K562 (cell line): ENCODE results near the gene LYPD6B. TPM values are rescaled to one million over a fixed set of nuclear protein-coding genes. Genes with fewer than 3 reads are reported as not detected.

Experiments
- ATAC-seq: fragments of 200-7000 bp; cut with Tn5 transposase; 3 replicates; pipeline ENCODE4 v1.9.1; 2020; ENCODE audit warnings: moderate library complexity
- BruUV-seq: library from RNA; stranded (reverse); fragments of 400-500 nt; replicated peaks from 2 replicates; lab custom pipeline; 2021; lab: Mats Ljungman, UMichigan
- CTCF ChIA-PET: fragments of 300-600 bp; formaldehyde crosslinking; extraction: SDS; loops from one replicate; lab custom pipeline; 2021; ENCODE audit warnings: low intra/inter-chr PET ratio; lab: Yijun Ruan, JAX
- POLR2A ChIA-PET: fragments of 300-600, 350-650 bp; sonication (Branson Sonifier 250); formaldehyde crosslinking; extraction: SDS; loops from one replicate; lab custom pipeline; 2021; ENCODE audit warnings: antibody characterized with exemption, inconsistent platforms; lab: Yijun Ruan, JAX
- DNase-seq, 4 experiments: peaks; one replicate each; pipeline versions ENCODE4 v3.0.0 to v3.0.0-alpha.2; 2011 to 2018; ENCODE audit warnings: low spot score in 3 of 4, mixed read lengths in 3 of 4; ENCODE audit errors: extremely low read depth in 1 of 4
- FAIRE-seq: peaks from 2 replicates; lab custom pipeline; 2011; peaks lifted over from hg19 to GRCh38; lab: Jason Lieb, UNC
- H2AFZ ChIP-seq: 2 replicates; pipeline ENCODE4 v1.6.0; 2011; ENCODE audit warnings: low read depth, low read length, control low read depth, inconsistent platforms
- H3K27ac ChIP-seq: fragments of 200-600 bp; 3 replicates; pipeline ENCODE4 v1.8.0; 2011; ENCODE audit warnings: low read depth, mild to moderate bottlenecking, control low read depth, inconsistent platforms, low read length, moderate library complexity, mixed read lengths; ENCODE audit errors: extremely low read depth
- H3K27me3 ChIP-seq, 2 experiments: fragments of 300-600 bp in 1 of 2; 2 replicates in 1 of 2; 3 replicates in 1 of 2; pipeline versions ENCODE4 v1.6.0 to v1.8.0; 2011; ENCODE audit warnings: inconsistent platforms in 2 of 2, low read length in 2 of 2, mild to moderate bottlenecking in 1 of 2, mixed read lengths in 1 of 2, moderate library complexity in 1 of 2; ENCODE audit not compliant: control insufficient read depth in 2 of 2, insufficient read depth in 2 of 2
- H3K36me3 ChIP-seq: fragments of 300-600 bp; 3 replicates; pipeline ENCODE4 v1.8.0; 2011; ENCODE audit warnings: mild to moderate bottlenecking, low read length, inconsistent platforms; ENCODE audit not compliant: control insufficient read depth, insufficient read depth
- H3K4me1 ChIP-seq, 2 experiments: fragments of 200-600 bp in 1 of 2; replicated peaks in 1 of 2; 2 replicates in 1 of 2; 3 replicates in 1 of 2; pipeline versions ENCODE4 v1.5.1 to v1.8.0; 2011; ENCODE audit warnings: inconsistent platforms in 2 of 2, low read length in 2 of 2, mild to moderate bottlenecking in 1 of 2, mixed read lengths in 1 of 2, moderate library complexity in 1 of 2; ENCODE audit not compliant: control insufficient read depth in 2 of 2, insufficient read depth in 2 of 2
- H3K4me2 ChIP-seq: 2 replicates; pipeline ENCODE4 v1.6.1; 2011; ENCODE audit warnings: low read length, control low read depth, inconsistent platforms, mixed read lengths; ENCODE audit not compliant: insufficient read depth
- H3K4me3 ChIP-seq: fragments of 200-600 bp; sonication (generic), shearing (Covaris generic); 2 replicates; pipeline ENCODE4 v1.5.1; 2016; ENCODE audit warnings: control low read depth, inconsistent platforms
- H3K79me2 ChIP-seq: fragments of 200-600 bp; 3 replicates; pipeline ENCODE4 v1.8.0; 2011; ENCODE audit warnings: low read length, inconsistent platforms; ENCODE audit not compliant: control insufficient read depth, insufficient read depth
- H3K9ac ChIP-seq, 2 experiments: 2 replicates each; pipeline versions ENCODE4 v1.6.0 to v1.6.1; 2011; ENCODE audit warnings: low read depth in 2 of 2, low read length in 2 of 2, control low read depth in 1 of 2, inconsistent platforms in 1 of 2, mild to moderate bottlenecking in 1 of 2, mixed read lengths in 1 of 2; ENCODE audit not compliant: insufficient read depth in 1 of 2
- H3K9me1 ChIP-seq: one replicate; pipeline ENCODE4 v1.6.0; 2011; ENCODE audit warnings: inconsistent platforms, mild to moderate bottlenecking, low read length, moderate library complexity; ENCODE audit not compliant: control insufficient read depth, insufficient read depth
- H3K9me3 ChIP-seq: replicated peaks from 2 replicates; pipeline ENCODE4 v1.5.1; 2011; ENCODE audit warnings: low read depth, low read length, inconsistent platforms; ENCODE audit not compliant: control insufficient read depth, insufficient read depth
- H4K20me1 ChIP-seq: replicated peaks from 2 replicates; pipeline ENCODE4 v1.6.1; 2011; ENCODE audit warnings: low read length, inconsistent platforms, mixed read lengths; ENCODE audit not compliant: control insufficient read depth, insufficient read depth
- BMI1 ChIP-seq: fragments of 150-350 bp; IDR thresholded peaks from 2 replicates; pipeline ENCODE4 v1.6.1; 2014; ENCODE audit warnings: low read length
- BRF1 ChIP-seq: IDR thresholded peaks from 3 replicates; pipeline ENCODE4 v1.6.1; 2011; ENCODE audit warnings: borderline replicate concordance, mild to moderate bottlenecking; ENCODE audit not compliant: insufficient read length; ENCODE audit errors: extremely low read depth
- COPS2 ChIP-seq: fragments of 450-650 bp; conservative IDR thresholded peaks from 2 replicates; pipeline ENCODE4 v1.6.1; 2016; ENCODE audit warnings: mild to moderate bottlenecking, moderate library complexity
- HDAC1 ChIP-seq, 2 experiments: fragments of 450-650 bp; IDR thresholded peaks; 2 replicates each; pipeline ENCODE4 v1.6.1; 2016 to 2017; ENCODE audit warnings: inconsistent platforms in 1 of 2, mild to moderate bottlenecking in 1 of 2, moderate library complexity in 1 of 2
- NR2C1 ChIP-seq, 2 experiments: fragments of 450-650 bp; IDR thresholded peaks; 2 replicates each; pipeline ENCODE4 v1.6.1; 2017; ENCODE audit warnings: mild to moderate bottlenecking in 2 of 2, antibody characterized with exemption in 1 of 2, inconsistent platforms in 1 of 2, missing compliant biosample characterization in 1 of 2, missing genetic modification characterization in 1 of 2
- POLR3G ChIP-seq: IDR thresholded peaks from 2 replicates; pipeline ENCODE4 v1.6.1; 2011; ENCODE audit not compliant: insufficient read length, insufficient replicate concordance; ENCODE audit errors: extremely low read depth
- SIN3B ChIP-seq: fragments of 450-650 bp; IDR thresholded peaks from 2 replicates; pipeline ENCODE4 v1.6.1; 2017; ENCODE audit warnings: low read depth, mild to moderate bottlenecking, moderate library complexity
- ZFP30 ChIP-seq: fragments of 250-450 bp; sonication (Bioruptor Pico); IDR thresholded peaks from 2 replicates; pipeline ENCODE4 v1.8.0; 2022; ENCODE audit warnings: moderate library complexity, mild to moderate bottlenecking, inconsistent platforms, borderline replicate concordance
- WGBS: fragments of 100-300 bp; shearing (Covaris generic); methylation state at CpG from one replicate; pipeline ENCODE4 v1.1.6; 2016; ENCODE audit warnings: low coverage, mixed read lengths; ENCODE audit not compliant: insufficient coverage; ENCODE audit errors: missing lambda C conversion rate; 5-methylcytosine and 5-hydroxymethylcytosine counted together
- in situ Hi-C: fragments of 300-500 bp; cut with MboI; formaldehyde crosslinking; loops from 4 replicates; pipeline ENCODE4 v1.15.0; 2018; ENCODE audit warnings: inconsistent platforms, mixed read lengths
- intact Hi-C: fragments of 100-400 bp; cut with micrococcal nuclease; formaldehyde crosslinking; loops from 2 replicates; pipeline ENCODE4 v1.14.2; 2022
- polyA plus RNA-seq, 8 experiments: library from polyadenylated mRNA; depleted of rRNA in 4 of 8; stranded (reverse) in 5 of 8; unstranded in 3 of 8; fragments of >200 nt; fragmentation: Nextera tagmentation in 2 of 8; fragmentation: Illumina TruSeq in 1 of 8; extraction: Ambion mirVana in 2 of 8; extraction: Trizol in 1 of 8; gene quantifications; 2 replicates each; pipeline versions ENCODE4 v1.2.1 to v1.2.3, GENCODE V29; 2011 to 2014; ENCODE audit warnings: inconsistent platforms in 1 of 8, missing spikeins in 1 of 8
- total RNA-seq, 7 experiments: library from RNA; depleted of rRNA in 6 of 7; stranded (reverse); fragments of >200 nt in 6 of 7; fragmentation: Illumina TruSeq in 2 of 7; extraction: Trizol in 2 of 7; gene quantifications; 2 replicates each; pipeline versions ENCODE4 v1.2.1 to v1.2.3, GENCODE V29; 2011 to 2021; ENCODE audit warnings: low replicate concordance in 1 of 7
- TF ChIP-seq, protein P1 (sequence below): sonication (generic); formaldehyde crosslinking; IDR thresholded peaks from 2 replicates; pipeline ENCODE4 v1.8.1; 2023; ENCODE audit warnings: mild to moderate bottlenecking, missing genetic modification reagents
- TF ChIP-seq, protein P2 (sequence below): fragments of 450-650 bp; formaldehyde crosslinking; IDR thresholded peaks from 2 replicates; pipeline ENCODE4 v1.4.0; 2020; ENCODE audit warnings: mild to moderate bottlenecking, moderate library complexity
- TF ChIP-seq, protein P3 (sequence below): fragments of 450-650 bp; formaldehyde crosslinking; IDR thresholded peaks from 2 replicates; pipeline ENCODE4 v1.4.0; 2022; ENCODE audit warnings: missing genetic modification characterization

LYPD6B gene
- total and polyA plus RNA-seq, 9 of the 15 experiments (the other 6 are each of a cell fraction or from before 2014, with no cell fraction given), result not detected

DNA sequence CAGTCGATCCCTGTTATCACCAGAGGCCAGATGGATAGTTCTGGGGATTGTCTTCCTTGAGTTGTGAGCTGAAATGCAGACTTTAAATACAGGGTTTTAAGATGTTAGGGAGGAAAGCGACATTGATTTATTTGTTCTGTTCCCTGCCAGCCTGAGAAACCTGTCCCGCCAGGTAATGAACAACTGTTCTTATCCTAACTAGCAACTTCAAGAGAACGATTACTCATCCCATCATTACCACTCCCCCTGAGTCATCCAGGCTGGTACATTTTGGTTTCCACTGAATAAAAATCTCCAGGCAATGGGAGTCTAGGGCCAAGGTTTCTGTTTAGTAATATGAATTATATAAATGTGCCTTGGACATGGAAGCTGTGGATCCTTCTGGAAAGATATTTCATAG is 131.2 kb downstream of the LYPD6B start:
- H3K36me3 ChIP-seq, result no peaks in the 10 kb centered on the region
- intact Hi-C loops, result no loop called here
- 0% methylated on average over 4 of the region's 4 CpGs for WGBS
- H3K4me3 ChIP-seq, result no peak overlapping the region
- H3K4me1 ChIP-seq, result no peaks in the 10 kb centered on the region
- no TSS peak for BruUV-seq
- FAIRE-seq (no peak), ATAC-seq (no peak), DNase-seq (no peak)
- no peaks in the 10 kb centered on the region for H4K20me1 ChIP-seq
- H3K27ac ChIP-seq, result no peak overlapping the region
- no peaks in the 10 kb centered on the region for H3K79me2 ChIP-seq
- ChIA-PET POLR2A (no interaction called here), CTCF (no interaction called here)
- H3K9me1 ChIP-seq, result no peaks in the 10 kb centered on the region
- in situ Hi-C loops, result no loop called here
- no peak overlapping the region for H2AFZ ChIP-seq
- no peak overlapping the region for H3K9ac ChIP-seq
- H3K9me3 ChIP-seq, result no peaks in the 10 kb centered on the region
- no peaks in the 10 kb centered on the region for H3K27me3 ChIP-seq
- H3K4me2 ChIP-seq, result no peak overlapping the region
- TF ChIP-seq, protein P1, sequence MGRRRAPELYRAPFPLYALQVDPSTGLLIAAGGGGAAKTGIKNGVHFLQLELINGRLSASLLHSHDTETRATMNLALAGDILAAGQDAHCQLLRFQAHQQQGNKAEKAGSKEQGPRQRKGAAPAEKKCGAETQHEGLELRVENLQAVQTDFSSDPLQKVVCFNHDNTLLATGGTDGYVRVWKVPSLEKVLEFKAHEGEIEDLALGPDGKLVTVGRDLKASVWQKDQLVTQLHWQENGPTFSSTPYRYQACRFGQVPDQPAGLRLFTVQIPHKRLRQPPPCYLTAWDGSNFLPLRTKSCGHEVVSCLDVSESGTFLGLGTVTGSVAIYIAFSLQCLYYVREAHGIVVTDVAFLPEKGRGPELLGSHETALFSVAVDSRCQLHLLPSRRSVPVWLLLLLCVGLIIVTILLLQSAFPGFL (CRISPR knock-in tag), result no peak
- TF ChIP-seq, protein P2, sequence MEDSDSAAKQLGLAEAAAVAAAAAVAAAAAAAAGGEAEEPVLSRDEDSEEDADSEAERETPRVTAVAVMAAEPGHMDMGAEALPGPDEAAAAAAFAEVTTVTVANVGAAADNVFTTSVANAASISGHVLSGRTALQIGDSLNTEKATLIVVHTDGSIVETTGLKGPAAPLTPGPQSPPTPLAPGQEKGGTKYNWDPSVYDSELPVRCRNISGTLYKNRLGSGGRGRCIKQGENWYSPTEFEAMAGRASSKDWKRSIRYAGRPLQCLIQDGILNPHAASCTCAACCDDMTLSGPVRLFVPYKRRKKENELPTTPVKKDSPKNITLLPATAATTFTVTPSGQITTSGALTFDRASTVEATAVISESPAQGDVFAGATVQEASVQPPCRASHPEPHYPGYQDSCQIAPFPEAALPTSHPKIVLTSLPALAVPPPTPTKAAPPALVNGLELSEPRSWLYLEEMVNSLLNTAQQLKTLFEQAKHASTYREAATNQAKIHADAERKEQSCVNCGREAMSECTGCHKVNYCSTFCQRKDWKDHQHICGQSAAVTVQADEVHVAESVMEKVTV, result no peak
- TF ChIP-seq SIN3B, result no peak

DNA sequence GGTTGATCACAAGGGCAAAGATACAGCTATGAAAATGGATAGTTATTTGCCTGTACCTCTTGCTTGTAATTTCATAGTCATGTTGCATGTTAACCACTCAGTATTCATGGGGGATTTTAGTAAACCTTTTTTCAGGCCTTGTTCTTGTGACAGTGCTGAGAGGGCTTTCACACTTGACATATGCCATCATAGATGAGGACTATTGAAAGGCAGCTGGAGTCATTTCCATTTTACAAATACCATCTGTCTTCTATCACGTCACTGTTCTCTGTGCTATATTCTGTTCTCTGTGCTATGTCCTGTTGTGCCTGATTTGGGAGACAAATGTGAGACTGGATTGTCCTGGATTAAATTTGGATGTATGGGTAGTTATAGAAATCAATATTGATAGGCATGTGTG is 131.7 kb downstream of the LYPD6B start:
- BruUV-seq, result no TSS peak
- H3K4me3 ChIP-seq, result no peak overlapping the region
- no peaks in the 10 kb centered on the region for H3K4me1 ChIP-seq
- ChIA-PET CTCF (no interaction called here), POLR2A (no interaction called here)
- no peaks in the 10 kb centered on the region for H4K20me1 ChIP-seq
- no peaks in the 10 kb centered on the region for H3K9me1 ChIP-seq
- intact Hi-C loops (no loop called here), in situ Hi-C loops (no loop called here)
- DNase-seq (no peak), FAIRE-seq (no peak), ATAC-seq (no peak)
- H3K27me3 ChIP-seq, result no peaks in the 10 kb centered on the region
- no peaks in the 10 kb centered on the region for H3K79me2 ChIP-seq
- no peaks in the 10 kb centered on the region for H3K36me3 ChIP-seq
- no peak overlapping the region for H2AFZ ChIP-seq
- no peak overlapping the region for H3K9ac ChIP-seq
- 0% methylated on average over 1 of the region's 1 CpG for WGBS
- H3K9me3 ChIP-seq, result no peaks in the 10 kb centered on the region
- no peak overlapping the region for H3K4me2 ChIP-seq
- no peak overlapping the region for H3K27ac ChIP-seq
- TF ChIP-seq HDAC1 (IDR thresholded peaks at IDR 0.05) (no peak), POLR3G (no peak), COPS2 (no peak), ZFP30 (no peak), BRF1 (no peak), NR2C1 (IDR thresholded peaks at IDR 0.05) (no peak), NR2C1 (tag; IDR thresholded peaks at IDR 0.05) (no peak), BMI1 (no peak)
- TF ChIP-seq, protein P3, sequence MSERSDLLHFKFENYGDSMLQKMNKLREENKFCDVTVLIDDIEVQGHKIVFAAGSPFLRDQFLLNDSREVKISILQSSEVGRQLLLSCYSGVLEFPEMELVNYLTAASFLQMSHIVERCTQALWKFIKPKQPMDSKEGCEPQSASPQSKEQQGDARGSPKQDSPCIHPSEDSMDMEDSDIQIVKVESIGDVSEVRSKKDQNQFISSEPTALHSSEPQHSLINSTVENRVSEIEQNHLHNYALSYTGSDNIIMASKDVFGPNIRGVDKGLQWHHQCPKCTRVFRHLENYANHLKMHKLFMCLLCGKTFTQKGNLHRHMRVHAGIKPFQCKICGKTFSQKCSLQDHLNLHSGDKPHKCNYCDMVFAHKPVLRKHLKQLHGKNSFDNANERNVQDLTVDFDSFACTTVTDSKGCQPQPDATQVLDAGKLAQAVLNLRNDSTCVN, result no peak
- TF ChIP-seq, protein P1 (CRISPR knock-in tag), result no peak
